ENCODE results near the gene L3HYPDH. TPM values are rescaled to one million over a fixed set of nuclear protein-coding genes. Genes with fewer than 3 reads are reported as not detected.
"Not testable (repeated sequence)": the region's sequence is repeated elsewhere in the genome, so short reads cannot be mapped to it uniquely, and the experiment has no call there.

L3HYPDH gene
- total RNA-seq, 1 donor from 2014 or later, result 6.8 TPM

- no peaks in the 10 kb centered on the region for H3K4me1 Mint-ChIP-seq (ENCODE audit: low read depth, unreplicated experiment)
- no peak overlapping the region for H3K27ac Mint-ChIP-seq (ENCODE audit: unreplicated experiment)
- H3K36me3 Mint-ChIP-seq (ENCODE audit: unreplicated experiment), result no peaks in the 10 kb centered on the region
- no peaks in the 10 kb centered on the region for H3K9me3 Mint-ChIP-seq (ENCODE audit: unreplicated experiment)
- no peak overlapping the region for H3K4me3 Mint-ChIP-seq (ENCODE audit: unreplicated experiment)
- no peak for TF ChIP-seq CTCF (IDR thresholded peaks at IDR 0.05; ENCODE audit: partially characterized antibody, unreplicated experiment)
- no peaks in the 10 kb centered on the region for H3K27me3 Mint-ChIP-seq (ENCODE audit: unreplicated experiment)
- no peak for DNase-seq
Measured at GRCh38 chr14:59450716-59451115, 33.5 kb downstream of the L3HYPDH start.

DNA sequence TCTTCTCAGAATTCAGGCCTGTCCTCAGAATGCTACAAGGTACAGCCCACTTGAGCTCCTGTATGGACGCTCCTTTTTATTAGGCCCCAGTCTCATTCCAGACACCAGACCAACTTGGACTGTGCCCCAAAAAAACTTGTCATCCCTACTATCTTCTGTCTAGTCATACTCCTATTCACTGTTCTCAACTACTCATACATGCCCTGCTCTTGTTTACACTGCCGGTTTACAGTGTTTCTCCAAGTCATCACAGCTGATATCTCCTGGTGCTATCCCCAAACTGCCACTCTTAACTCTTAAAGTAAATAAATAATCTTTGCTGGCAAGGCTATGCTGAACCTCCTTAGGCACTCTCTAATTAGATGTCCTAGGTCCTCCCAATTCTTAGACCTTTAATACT lies 35.5 kb downstream of the L3HYPDH start:
- not testable (repeated sequence) for DNase-seq; H3K36me3 Mint-ChIP-seq (ENCODE audit: unreplicated experiment); H3K4me1 Mint-ChIP-seq (ENCODE audit: low read depth, unreplicated experiment); H3K27ac Mint-ChIP-seq (ENCODE audit: unreplicated experiment); H3K9me3 Mint-ChIP-seq (ENCODE audit: unreplicated experiment); H3K4me3 Mint-ChIP-seq (ENCODE audit: unreplicated experiment); H3K27me3 Mint-ChIP-seq (ENCODE audit: unreplicated experiment)

DNA sequence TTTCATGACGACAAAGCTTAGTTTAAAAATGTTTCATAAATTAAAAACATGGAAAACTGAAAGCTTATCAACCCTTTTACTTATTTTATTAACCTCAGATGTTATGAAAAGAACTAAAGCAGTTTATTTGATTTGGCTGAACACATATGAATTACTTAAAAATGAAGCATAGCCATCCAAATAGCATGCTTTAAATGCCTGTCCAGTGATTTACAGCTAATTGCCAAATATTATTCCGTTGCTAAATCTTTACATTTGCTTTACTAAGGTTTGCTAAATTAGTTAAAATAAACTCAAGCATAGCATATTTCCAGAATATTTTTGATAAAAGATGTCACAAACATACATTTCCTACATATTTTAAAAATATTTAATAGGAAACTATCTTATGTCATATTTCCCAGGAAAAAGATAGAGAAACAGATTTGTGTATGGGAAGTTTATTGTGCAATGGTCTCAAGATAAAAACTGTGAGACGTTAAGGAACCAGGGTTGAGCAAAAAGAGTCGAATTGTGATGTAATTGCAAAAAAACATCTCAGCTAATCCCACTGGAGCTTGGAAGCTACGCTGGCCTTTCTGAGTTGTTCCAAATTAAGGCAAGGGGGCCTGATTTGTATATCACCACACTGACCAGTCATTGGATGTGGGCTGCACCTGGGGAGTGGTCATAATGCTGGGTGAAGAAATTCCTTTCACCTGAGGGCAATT lies 44.8 kb downstream of the L3HYPDH start:
- no peaks in the 10 kb centered on the region for H3K4me1 Mint-ChIP-seq (ENCODE audit: low read depth, unreplicated experiment)
- H3K4me3 Mint-ChIP-seq (ENCODE audit: unreplicated experiment), result no peak overlapping the region
- H3K27me3 Mint-ChIP-seq (ENCODE audit: unreplicated experiment), result no peaks in the 10 kb centered on the region
- H3K9me3 Mint-ChIP-seq (ENCODE audit: unreplicated experiment), result no peaks in the 10 kb centered on the region
- H3K27ac Mint-ChIP-seq (ENCODE audit: unreplicated experiment), result no peak overlapping the region
- H3K36me3 Mint-ChIP-seq (ENCODE audit: unreplicated experiment), result no peaks in the 10 kb centered on the region
- no peak for DNase-seq
- TF ChIP-seq CTCF (IDR thresholded peaks at IDR 0.05; ENCODE audit: partially characterized antibody, unreplicated experiment), result no peak

DNA sequence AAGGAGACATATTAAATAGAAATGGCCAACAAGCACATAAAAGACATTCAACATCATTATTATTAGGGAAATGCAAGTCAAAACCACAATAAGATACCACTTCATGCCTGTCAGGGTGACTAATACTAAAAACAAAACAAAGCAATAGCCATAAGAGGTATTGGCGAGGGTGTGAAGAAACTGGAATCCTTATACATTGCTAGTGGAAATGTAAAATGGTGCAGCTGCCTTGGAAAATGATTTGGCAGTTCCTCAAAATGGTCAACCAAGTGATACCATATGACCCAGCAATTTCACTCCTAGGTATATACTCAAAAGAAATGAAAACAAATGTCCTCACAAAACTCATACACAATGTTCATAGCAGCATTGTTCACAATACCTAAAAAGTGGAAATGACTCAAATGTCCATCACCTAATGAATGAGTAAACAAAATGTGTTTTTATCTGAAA lies 46.0 kb downstream of the L3HYPDH start:
- no peaks in the 10 kb centered on the region for H3K4me1 Mint-ChIP-seq (ENCODE audit: low read depth, unreplicated experiment)
- no peaks in the 10 kb centered on the region for H3K9me3 Mint-ChIP-seq (ENCODE audit: unreplicated experiment)
- DNase-seq, result no peak
- H3K4me3 Mint-ChIP-seq (ENCODE audit: unreplicated experiment), result no peak overlapping the region
- H3K27ac Mint-ChIP-seq (ENCODE audit: unreplicated experiment), result no peak overlapping the region
- TF ChIP-seq CTCF (IDR thresholded peaks at IDR 0.05; ENCODE audit: partially characterized antibody, unreplicated experiment), result no peak
- H3K36me3 Mint-ChIP-seq (ENCODE audit: unreplicated experiment), result no peaks in the 10 kb centered on the region
- H3K27me3 Mint-ChIP-seq (ENCODE audit: unreplicated experiment), result no peaks in the 10 kb centered on the region

DNA sequence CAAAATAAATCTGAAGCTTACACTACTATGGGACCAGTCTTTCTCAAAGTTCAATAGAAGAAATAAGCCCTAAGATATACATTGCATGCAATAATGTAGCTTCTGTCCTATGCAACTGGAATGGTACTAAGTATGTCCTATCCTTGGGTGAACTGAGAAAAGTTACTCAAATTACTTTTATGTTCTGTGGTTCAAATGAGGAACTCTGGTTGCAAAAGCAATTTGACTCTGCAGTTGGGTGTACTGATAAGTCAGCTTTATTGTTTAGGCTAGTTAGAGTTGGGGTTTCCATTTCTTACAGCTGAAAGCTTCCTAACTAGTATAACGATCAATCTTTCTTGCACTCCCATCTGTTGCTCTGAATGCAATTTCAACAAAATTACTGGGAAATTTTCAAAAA lies 48.2 kb downstream of the L3HYPDH start:
- Mint-ChIP-seq H3K27ac (ENCODE audit: unreplicated experiment) (no peak overlapping the region), H3K4me3 (ENCODE audit: unreplicated experiment) (no peak overlapping the region), H3K27me3 (ENCODE audit: unreplicated experiment) (no peaks in the 10 kb centered on the region), H3K36me3 (ENCODE audit: unreplicated experiment) (no peaks in the 10 kb centered on the region), H3K9me3 (ENCODE audit: unreplicated experiment) (no peaks in the 10 kb centered on the region), H3K4me1 (ENCODE audit: low read depth, unreplicated experiment) (no peaks in the 10 kb centered on the region)
- no peak for TF ChIP-seq CTCF (IDR thresholded peaks at IDR 0.05; ENCODE audit: partially characterized antibody, unreplicated experiment)
- DNase-seq, result no peak
